GM12892 (cell line): ENCODE results near the gene AVPR1A.

Experiments used
- DNase-seq: peaks from one replicate; pipeline ENCODE4 v3.0.0; 2011; ENCODE audit not compliant: insufficient read length
- FAIRE-seq: peaks from 2 replicates; lab custom pipeline; 2011; peaks lifted over from hg19 to GRCh38; lab: Jason Lieb, UNC
- POLR2A ChIP-seq: IDR thresholded peaks from 2 replicates; pipeline ENCODE4 v1.6.1; 2011; ENCODE audit warnings: low read depth, low read length, control low read depth
- POLR2AphosphoS5 ChIP-seq: IDR thresholded peaks from 2 replicates; pipeline ENCODE4 v1.6.1; 2011; ENCODE audit warnings: low read depth, low read length, control low read depth
- TAF1 ChIP-seq: IDR thresholded peaks from 2 replicates; pipeline ENCODE4 v1.6.1; 2011; ENCODE audit warnings: low read depth, mild to moderate bottlenecking, control low read depth, low read length, borderline replicate concordance

AVPR1A gene

GRCh38 chr12:63149909-63150712, 890 bp downstream of the AVPR1A start:
- FAIRE-seq (no peak), DNase-seq (no peak)
- no peak for TF ChIP-seq POLR2AphosphoS5
- no peak for TF ChIP-seq TAF1
- TF ChIP-seq POLR2A: no peak

- FAIRE-seq: no peak
These were observed 6.4 kb downstream of the AVPR1A start for GRCh38 chr12:63144556-63144955.

GRCh38 chr12:63138488-63138887, 12.5 kb downstream of the AVPR1A start:
- TF ChIP-seq POLR2AphosphoS5: no peak
- TF ChIP-seq POLR2A: no peak
- no peak for TF ChIP-seq TAF1
- DNase-seq: no peak
- no peak for FAIRE-seq

More at GRCh38 chr12:63144556-63144955, 6.4 kb downstream of the AVPR1A start:
- no peak for DNase-seq
- no peak for TF ChIP-seq POLR2A
- no peak for TF ChIP-seq POLR2AphosphoS5
- no peak for TF ChIP-seq TAF1

GRCh38 chr12:63133981-63134380, 17.0 kb downstream of the AVPR1A start:
- DNase-seq (no peak), FAIRE-seq (no peak)
- no peak for TF ChIP-seq TAF1
- no peak for TF ChIP-seq POLR2AphosphoS5
- TF ChIP-seq POLR2A: no peak

- TF ChIP-seq POLR2A: no peak
- TF ChIP-seq POLR2AphosphoS5: no peak
- no peak for TF ChIP-seq TAF1
- DNase-seq (no peak), FAIRE-seq (no peak)
These were observed 18.8 kb downstream of the AVPR1A start for GRCh38 chr12:63132201-63132600.

DNA sequence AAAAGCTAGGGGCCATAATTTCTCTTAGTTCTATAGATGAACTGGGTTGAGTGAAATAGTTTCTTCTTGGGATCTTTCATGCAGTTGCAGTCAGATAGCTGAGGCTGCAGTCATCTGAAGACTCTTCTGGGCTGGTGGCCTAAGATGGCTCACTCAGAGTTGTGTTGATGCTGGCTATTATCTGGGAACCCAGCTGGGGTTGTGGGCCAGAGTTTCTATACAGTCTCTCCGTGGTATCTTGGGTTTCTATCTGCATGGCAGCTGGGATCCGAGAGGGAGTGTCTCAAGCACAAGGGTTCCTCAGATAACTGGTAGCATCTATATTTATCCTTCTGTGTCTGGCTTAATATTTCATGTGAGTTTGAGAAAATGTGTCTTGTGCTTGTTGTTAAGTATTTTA, 21.1 kb downstream of the AVPR1A start:
- no peak for FAIRE-seq

GRCh38 chr12:63124778-63125177, 26.2 kb downstream of the AVPR1A start:
- DNase-seq: no peak

More for the DNA sequence above, 21.1 kb downstream of the AVPR1A start:
- no peak for TF ChIP-seq POLR2AphosphoS5
- no peak for TF ChIP-seq TAF1
- no peak for TF ChIP-seq POLR2A
- no peak for DNase-seq

DNA sequence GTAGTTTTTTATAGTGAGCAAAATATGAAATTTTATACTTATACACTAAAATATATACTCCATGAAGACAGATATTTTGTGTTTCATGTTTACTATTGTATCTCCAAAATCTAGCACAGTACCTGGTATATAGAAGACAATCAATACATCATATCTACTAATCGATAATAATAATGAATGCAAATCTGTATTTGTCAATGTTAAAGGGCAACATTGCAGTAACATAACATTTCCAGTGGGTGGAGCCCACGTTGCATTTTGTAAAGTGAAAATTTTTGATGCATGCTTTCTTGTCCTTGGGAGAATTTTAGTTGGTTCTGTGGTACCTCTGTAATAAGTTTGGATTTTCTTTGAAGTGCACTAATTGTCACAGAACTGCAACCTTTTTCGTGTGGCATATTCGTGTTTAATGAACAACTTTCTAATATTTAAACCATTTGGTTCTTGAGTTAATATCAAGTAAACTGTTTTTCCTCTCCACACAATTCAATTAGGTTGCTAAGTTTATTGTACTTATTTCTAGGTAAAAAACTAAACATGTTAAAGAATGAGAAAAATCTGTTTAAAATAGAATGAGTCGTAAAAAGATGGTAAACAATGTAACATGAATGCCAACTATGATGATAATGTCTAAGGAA, 47.4 kb downstream of the AVPR1A start:
- TF ChIP-seq POLR2AphosphoS5: no peak
- no peak for TF ChIP-seq TAF1
- no peak for TF ChIP-seq POLR2A
- DNase-seq: no peak
- peak; percentile 70 for FAIRE-seq

More at GRCh38 chr12:63124778-63125177, 26.2 kb downstream of the AVPR1A start:
- no peak for FAIRE-seq
- no peak for TF ChIP-seq TAF1
- TF ChIP-seq POLR2AphosphoS5: no peak
- TF ChIP-seq POLR2A: no peak

DNA sequence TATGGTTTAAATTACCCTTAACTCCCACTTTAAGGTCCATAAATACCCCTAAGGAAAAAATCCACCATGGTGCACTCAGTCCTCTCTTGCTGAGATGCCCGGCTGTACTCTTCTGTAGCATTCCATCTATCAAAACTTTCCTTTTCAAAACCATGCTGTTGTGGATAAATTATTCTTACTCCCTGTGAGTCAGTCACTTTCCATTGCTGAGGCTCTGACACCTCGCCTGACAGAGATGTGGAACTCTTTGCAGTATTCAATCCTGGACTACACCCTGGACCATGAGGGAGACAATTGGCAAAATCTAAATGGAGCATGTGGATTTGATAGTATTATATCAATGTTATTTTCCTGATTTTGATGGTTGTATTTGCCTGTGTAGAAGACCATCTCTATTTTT, 49.1 kb downstream of the AVPR1A start:
- FAIRE-seq: no peak
- no peak for DNase-seq

GRCh38 chr12:63098851-63099250, 52.1 kb downstream of the AVPR1A start:
- no peak for FAIRE-seq
- DNase-seq: no peak
- TF ChIP-seq POLR2A: no peak
- TF ChIP-seq TAF1: no peak
- TF ChIP-seq POLR2AphosphoS5: no peak

More for the DNA sequence above, 49.1 kb downstream of the AVPR1A start:
- no peak for TF ChIP-seq POLR2AphosphoS5
- TF ChIP-seq POLR2A: no peak
- TF ChIP-seq TAF1: no peak

DNA sequence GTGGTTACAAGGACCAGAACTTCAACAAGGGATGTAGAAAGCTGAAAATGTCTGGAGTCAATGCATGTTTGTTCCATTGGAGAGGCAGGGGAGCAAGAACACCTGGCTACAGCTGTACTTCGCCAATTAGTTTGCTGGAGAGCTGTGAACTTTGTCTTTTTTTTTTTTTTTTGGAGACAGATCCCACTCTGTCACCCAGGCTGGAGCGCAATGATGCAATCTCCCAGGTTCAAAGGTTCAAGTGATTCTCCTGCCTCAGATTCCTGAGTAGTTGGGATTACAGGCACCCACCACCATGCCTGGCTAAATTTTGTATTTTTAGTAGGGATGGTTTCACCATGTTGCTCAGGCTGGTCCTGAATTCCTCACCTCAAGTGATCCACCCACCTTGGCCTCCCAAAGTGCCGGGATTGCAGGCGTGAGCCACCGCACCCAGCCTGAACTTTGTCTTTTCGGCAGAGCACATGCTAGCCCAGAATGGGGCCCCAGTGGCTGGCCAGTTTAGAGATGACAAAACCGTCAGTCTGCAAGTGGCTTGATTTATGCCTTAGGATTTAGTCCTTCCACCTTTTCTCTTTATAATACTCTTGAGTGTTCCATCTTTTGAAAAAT, 55.5 kb downstream of the AVPR1A start:
- no peak for DNase-seq
- TF ChIP-seq POLR2A (no peak), POLR2AphosphoS5 (no peak), TAF1 (no peak)
- FAIRE-seq: no peak

GRCh38 chr12:63093711-63094110, 57.3 kb downstream of the AVPR1A start:
- DNase-seq: no peak
- no peak for TF ChIP-seq POLR2A
- no peak for TF ChIP-seq TAF1
- TF ChIP-seq POLR2AphosphoS5: no peak
- no peak for FAIRE-seq
